ENCODE data around the gene SH3BP4. TPM values are rescaled to one million over a fixed set of nuclear protein-coding genes. Genes with fewer than 3 reads are reported as not detected.

The SH3BP4 gene
- total and polyA plus RNA-seq, 2 of the 8 experiments (the other 6 are each of a cell fraction or from before 2014, with no cell fraction given) = 28.3 to 35.4 TPM

DNA sequence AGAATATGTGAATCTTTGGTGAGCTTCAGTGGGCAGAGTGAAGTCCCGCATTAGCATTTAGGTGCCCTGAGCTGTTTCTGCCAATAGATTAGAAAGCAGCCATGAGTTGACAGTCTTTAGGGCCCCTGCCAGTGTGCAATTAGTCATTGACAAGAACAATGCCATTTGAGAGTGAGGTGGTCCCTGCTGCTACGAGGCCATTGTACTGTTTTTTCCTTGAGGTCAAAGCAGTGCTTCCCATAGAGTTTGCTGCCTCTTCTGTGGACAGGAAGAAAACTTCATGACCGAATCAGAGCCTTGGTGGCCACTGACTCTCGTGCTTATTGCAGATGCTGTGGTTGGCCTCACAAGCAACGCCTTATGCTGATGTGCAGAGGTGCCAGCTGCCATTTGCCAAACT is 102.7 kb downstream of the SH3BP4 start:
- H2BK5ac ChIP-seq (ENCODE audit: low read depth, low read length) = no peak overlapping the region
- FAIRE-seq (no peak), DNase-seq (ENCODE audit: low read depth in 1 of 2, low spot score in 2 of 2) (no peak)
- no peaks in the 10 kb centered on the region; a peak in 1 of 7 replicates for H3K27me3 ChIP-seq (replicated peaks in 1 of 4; ENCODE audit: control insufficient read depth in 3 of 4, extremely low read depth in 1 of 4, insufficient read depth in 3 of 4, low read length in 3 of 4)
- no peak overlapping the region for H3K14ac ChIP-seq (ENCODE audit: insufficient read length)
- H4K5ac ChIP-seq (ENCODE audit: insufficient read length, low read depth, low read length) = no peak overlapping the region
- WGBS, 2 experiments (ENCODE audit: extremely low coverage in 1 of 2, insufficient coverage in 1 of 2, insufficient read length in 1 of 2, insufficient replicate concordance in 2 of 2, low coverage in 1 of 2, low lambda C conversion rate in 2 of 2, missing lambda C conversion rate in 1 of 2) = 97% methylated on average over 5 of the region's 5 CpGs; no CpG with 5 or more reads in 1 of the 2 experiments
- no peak overlapping the region for H2AK5ac ChIP-seq (ENCODE audit: low read depth, low read length)
- no peak overlapping the region for H2BK15ac ChIP-seq (ENCODE audit: low read length)
- H4K20me1 ChIP-seq (replicated peaks in 1 of 2; ENCODE audit: control insufficient read depth in 1 of 2, insufficient read depth in 2 of 2, low read length in 2 of 2) = peaks cover 0 to 2% of the 10 kb centered on the region in 2 experiments
- no peak overlapping the region for H2BK20ac ChIP-seq (ENCODE audit: low read length)
- H4K8ac ChIP-seq (ENCODE audit: extremely low read depth, insufficient read depth, low read length) = no peak overlapping the region
- H3K79me2 ChIP-seq (ENCODE audit: control insufficient read depth in 1 of 2, insufficient read depth in 2 of 2, low read length in 2 of 2) = peaks cover 0 to 8% of the 10 kb centered on the region in 2 experiments; a peak in 1 of 4 replicates
- H3K18ac ChIP-seq (ENCODE audit: extremely low read depth, low read length) = no peak overlapping the region
- H3K4me1 ChIP-seq (replicated peaks in 1 of 4; ENCODE audit: control insufficient read depth in 3 of 4, insufficient read depth in 4 of 4, low read length in 3 of 4) = no peaks in the 10 kb centered on the region; a peak in 1 of 7 replicates
- CTCF ChIA-PET (ENCODE audit: partially characterized antibody) = interaction anchor here (0.9 to 6.1 kb wide), 9 partner anchors 11 to 86 kb away, joined by 3 to 26 read pairs (median 5); no protein-coding TSS in a partner anchor
- H2AFZ ChIP-seq (ENCODE audit: low read length) = no peak overlapping the region
- H4K91ac ChIP-seq (replicated peaks; ENCODE audit: insufficient read length, low read length) = no peak overlapping the region
- no peak overlapping the region for H3K56ac ChIP-seq (replicated peaks; ENCODE audit: insufficient read length, low read depth, low read length)
- no peak overlapping the region for H3K4ac ChIP-seq (replicated peaks; ENCODE audit: insufficient read length, low read depth, low read length)
- POLR2A ChIA-PET (ENCODE audit: partially characterized antibody) = no interaction called here
- no peak overlapping the region for H3K27ac ChIP-seq (ENCODE audit: low read depth, low read length)
- H2BK120ac ChIP-seq (replicated peaks; ENCODE audit: low read depth, low read length) = no peak overlapping the region
- H3K4me3 ChIP-seq (ENCODE audit: extremely low read depth in 1 of 4, insufficient read depth in 2 of 4, low read depth in 3 of 4, low read length in 4 of 4) = no peak overlapping the region
- 0 out of 2 replicates have a peak, but pooled peaks cover 10% of the 10 kb centered on the region for H3K79me1 ChIP-seq (ENCODE audit: low read depth, low read length)
- H3K9ac ChIP-seq (replicated peaks in 1 of 4; ENCODE audit: extremely low read depth in 1 of 4, low read depth in 3 of 4, low read length in 3 of 4) = no peak overlapping the region
- no peak overlapping the region for H3K4me2 ChIP-seq (ENCODE audit: insufficient read depth in 1 of 2, low read depth in 2 of 2, low read length in 2 of 2)
- no peak overlapping the region for H2BK12ac ChIP-seq (ENCODE audit: low read depth, low read length)
- peaks cover 0 to 40% (median 20%) of the 10 kb centered on the region in 4 experiments; a peak in 5 of 8 replicates for H3K36me3 ChIP-seq (ENCODE audit: control insufficient read depth in 2 of 4, insufficient read depth in 4 of 4, low read length in 3 of 4)
- H3K23ac ChIP-seq (ENCODE audit: insufficient read length) = no peak overlapping the region
- H3K9me3 ChIP-seq (ENCODE audit: insufficient read depth in 2 of 2, low read depth in 1 of 2, low read length in 1 of 2) = no peaks in the 10 kb centered on the region
- H3K23me2 ChIP-seq (ENCODE audit: low read depth, low read length) = no peaks in the 10 kb centered on the region; the same call in 1 of the 2 replicates
- no peak for TF ChIP-seq GTF2F1 (IDR thresholded peaks at IDR 0.05; ENCODE audit: borderline replicate concordance, low read depth, low read length)
- TF ChIP-seq MAX (IDR thresholded peaks at IDR 0.05) = no peak
- TF ChIP-seq, protein P1, sequence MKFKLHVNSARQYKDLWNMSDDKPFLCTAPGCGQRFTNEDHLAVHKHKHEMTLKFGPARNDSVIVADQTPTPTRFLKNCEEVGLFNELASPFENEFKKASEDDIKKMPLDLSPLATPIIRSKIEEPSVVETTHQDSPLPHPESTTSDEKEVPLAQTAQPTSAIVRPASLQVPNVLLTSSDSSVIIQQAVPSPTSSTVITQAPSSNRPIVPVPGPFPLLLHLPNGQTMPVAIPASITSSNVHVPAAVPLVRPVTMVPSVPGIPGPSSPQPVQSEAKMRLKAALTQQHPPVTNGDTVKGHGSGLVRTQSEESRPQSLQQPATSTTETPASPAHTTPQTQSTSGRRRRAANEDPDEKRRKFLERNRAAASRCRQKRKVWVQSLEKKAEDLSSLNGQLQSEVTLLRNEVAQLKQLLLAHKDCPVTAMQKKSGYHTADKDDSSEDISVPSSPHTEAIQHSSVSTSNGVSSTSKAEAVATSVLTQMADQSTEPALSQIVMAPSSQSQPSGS (IDR thresholded peaks at IDR 0.05; ENCODE audit: low read length) = no peak
- TF ChIP-seq CBX5 (IDR thresholded peaks at IDR 0.05; ENCODE audit: low read depth, low read length) = no peak
- no peak for TF ChIP-seq NANOG (IDR thresholded peaks at IDR 0.05; ENCODE audit: insufficient read depth, low read depth, low read length, poor library complexity, severe bottlenecking)
- no peak for TF ChIP-seq SIN3A (conservative IDR thresholded peaks at IDR 0.05 in 1 of 2, IDR thresholded peaks at IDR 0.05 in 1 of 2; ENCODE audit: low read depth in 1 of 2, low read length in 2 of 2)
- TF ChIP-seq BACH1 (IDR thresholded peaks at IDR 0.05; ENCODE audit: low read length) = no peak
- TF ChIP-seq POLR2A (IDR thresholded peaks at IDR 0.05; ENCODE audit: control extremely low read depth in 1 of 2, low read depth in 2 of 2, low read length in 2 of 2) = no peak
- TF ChIP-seq SRF (IDR thresholded peaks at IDR 0.05; ENCODE audit: low read depth, low read length) = no peak
- no peak for TF ChIP-seq HDAC6 (IDR thresholded peaks at IDR 0.05; ENCODE audit: low read depth, low read length)
- TF ChIP-seq YY1 (IDR thresholded peaks at IDR 0.05; ENCODE audit: low read depth, low read length) = no peak
- no peak for TF ChIP-seq TEAD4 (IDR thresholded peaks at IDR 0.05; ENCODE audit: low read depth, low read length)
- no peak for TF ChIP-seq RFX5 (IDR thresholded peaks at IDR 0.05; ENCODE audit: borderline replicate concordance, low read depth, low read length)
